ENCODE data around the gene CEP104.
"Not testable (repeated sequence)": the region's sequence is repeated elsewhere in the genome, so short reads cannot be mapped to it uniquely, and the experiment has no call there.

CEP104 gene

GRCh38 chr1:3804627-3804944 lies 52.4 kb downstream of the CEP104 start:
- H3K9me3 ChIP-seq (replicated peaks; ENCODE audit: low read length); H3K36me3 ChIP-seq (ENCODE audit: insufficient read depth, low read length); H3K9ac ChIP-seq (ENCODE audit: low read depth, low read length); H3K27me3 ChIP-seq (ENCODE audit: control insufficient read depth, insufficient read depth, low read length); H3K4me1 ChIP-seq (ENCODE audit: control insufficient read depth, insufficient read depth, low read length): not testable (repeated sequence)
- H3K4me2 ChIP-seq (ENCODE audit: low read length): peak overlapping the region; percentile 24
- H3K4me3 ChIP-seq (ENCODE audit: low read length): peak overlapping the region; percentile 51

GRCh38 chr1:3803905-3804626 lies 52.9 kb downstream of the CEP104 start:
- Histone ChIP-seq H3K36me3 (ENCODE audit: insufficient read depth, low read length) (no peaks in the 10 kb centered on the region), H3K9me3 (replicated peaks; ENCODE audit: low read length) (no peaks in the 10 kb centered on the region), H3K4me1 (ENCODE audit: control insufficient read depth, insufficient read depth, low read length) (no peaks in the 10 kb centered on the region), H3K4me3 (ENCODE audit: low read length) (peak overlapping the region; percentile 51), H3K27me3 (ENCODE audit: control insufficient read depth, insufficient read depth, low read length) (peaks cover 9% of the 10 kb centered on the region), H3K4me2 (ENCODE audit: low read length) (peak overlapping the region; percentile 24), H3K9ac (ENCODE audit: low read depth, low read length) (no peak overlapping the region)

- not testable (repeated sequence) for H3K4me3 ChIP-seq (ENCODE audit: low read length); H3K36me3 ChIP-seq (ENCODE audit: insufficient read depth, low read length); H3K27me3 ChIP-seq (ENCODE audit: control insufficient read depth, insufficient read depth, low read length); H3K4me2 ChIP-seq (ENCODE audit: low read length); H3K9me3 ChIP-seq (replicated peaks; ENCODE audit: low read length); H3K4me1 ChIP-seq (ENCODE audit: control insufficient read depth, insufficient read depth, low read length); H3K9ac ChIP-seq (ENCODE audit: low read depth, low read length)
Measured at GRCh38 chr1:3800795-3801194, 56.2 kb downstream of the CEP104 start.

GRCh38 chr1:3799976-3800685 lies 56.9 kb downstream of the CEP104 start:
- peaks cover 4% of the 10 kb centered on the region for H3K27me3 ChIP-seq (ENCODE audit: control insufficient read depth, insufficient read depth, low read length)
- no peaks in the 10 kb centered on the region for H3K36me3 ChIP-seq (ENCODE audit: insufficient read depth, low read length)
- H3K9me3 ChIP-seq (replicated peaks; ENCODE audit: low read length): no peaks in the 10 kb centered on the region
- no peak overlapping the region for H3K4me2 ChIP-seq (ENCODE audit: low read length)
- H3K4me3 ChIP-seq (ENCODE audit: low read length): no peak overlapping the region
- peaks cover 8% of the 10 kb centered on the region for H3K4me1 ChIP-seq (ENCODE audit: control insufficient read depth, insufficient read depth, low read length)
- no peak overlapping the region for H3K9ac ChIP-seq (ENCODE audit: low read depth, low read length)

- H3K36me3 ChIP-seq (ENCODE audit: insufficient read depth, low read length): peaks cover 3% of the 10 kb centered on the region
- peak within 1 kb of the TSS; percentile 80 for H3K4me3 ChIP-seq (ENCODE audit: low read length)
- no peaks in the 10 kb centered on the region for H3K9me3 ChIP-seq (replicated peaks; ENCODE audit: low read length)
- no peaks in the 10 kb centered on the region for H3K27me3 ChIP-seq (ENCODE audit: control insufficient read depth, insufficient read depth, low read length)
- H3K4me1 ChIP-seq (ENCODE audit: control insufficient read depth, insufficient read depth, low read length): peaks cover 16% of the 10 kb centered on the region
- H3K4me2 ChIP-seq (ENCODE audit: low read length): peak within 1 kb of the TSS; percentile 91
- peak within 1 kb of the TSS; percentile 90 for H3K9ac ChIP-seq (ENCODE audit: low read depth, low read length)
Measured at GRCh38 chr1:3796215-3797061, 60.6 kb downstream of the CEP104 start, which contains the start of gene LRRC47. Gene LRRC47, minus strand, starts transcription at chr1:3796498. Its CDS starts 22 bp downstream, at chr1:3796476.

GRCh38 chr1:3795453-3796214 lies 61.4 kb downstream of the CEP104 start:
- peak overlapping the region; percentile 90 for H3K9ac ChIP-seq (ENCODE audit: low read depth, low read length)
- peaks cover 3% of the 10 kb centered on the region for H3K36me3 ChIP-seq (ENCODE audit: insufficient read depth, low read length)
- H3K4me1 ChIP-seq (ENCODE audit: control insufficient read depth, insufficient read depth, low read length): peaks cover 16% of the 10 kb centered on the region
- no peaks in the 10 kb centered on the region for H3K9me3 ChIP-seq (replicated peaks; ENCODE audit: low read length)
- peak overlapping the region; percentile 80 for H3K4me3 ChIP-seq (ENCODE audit: low read length)
- H3K4me2 ChIP-seq (ENCODE audit: low read length): peak overlapping the region; percentile 91
- no peaks in the 10 kb centered on the region for H3K27me3 ChIP-seq (ENCODE audit: control insufficient read depth, insufficient read depth, low read length)

- no peak overlapping the region for H3K9ac ChIP-seq (ENCODE audit: low read depth, low read length)
- H3K36me3 ChIP-seq (ENCODE audit: insufficient read depth, low read length): peaks cover 13% of the 10 kb centered on the region
- H3K27me3 ChIP-seq (ENCODE audit: control insufficient read depth, insufficient read depth, low read length): no peaks in the 10 kb centered on the region
- peaks cover 13% of the 10 kb centered on the region for H3K4me1 ChIP-seq (ENCODE audit: control insufficient read depth, insufficient read depth, low read length)
- no peak overlapping the region for H3K4me2 ChIP-seq (ENCODE audit: low read length)
- no peaks in the 10 kb centered on the region for H3K9me3 ChIP-seq (replicated peaks; ENCODE audit: low read length)
- no peak overlapping the region for H3K4me3 ChIP-seq (ENCODE audit: low read length)
Measured at GRCh38 chr1:3790952-3791351, 66.1 kb downstream of the CEP104 start.

- H3K4me3 ChIP-seq (ENCODE audit: low read length): no peak overlapping the region
- peaks cover 15% of the 10 kb centered on the region for H3K36me3 ChIP-seq (ENCODE audit: insufficient read depth, low read length)
- peaks cover 13% of the 10 kb centered on the region for H3K4me1 ChIP-seq (ENCODE audit: control insufficient read depth, insufficient read depth, low read length)
- no peaks in the 10 kb centered on the region for H3K9me3 ChIP-seq (replicated peaks; ENCODE audit: low read length)
- no peak overlapping the region for H3K4me2 ChIP-seq (ENCODE audit: low read length)
- H3K27me3 ChIP-seq (ENCODE audit: control insufficient read depth, insufficient read depth, low read length): no peaks in the 10 kb centered on the region
- no peak overlapping the region for H3K9ac ChIP-seq (ENCODE audit: low read depth, low read length)
Measured at GRCh38 chr1:3790500-3790923, 66.5 kb downstream of the CEP104 start.

- no peak overlapping the region for H3K4me3 ChIP-seq (ENCODE audit: low read length)
- no peaks in the 10 kb centered on the region for H3K27me3 ChIP-seq (ENCODE audit: control insufficient read depth, insufficient read depth, low read length)
- H3K36me3 ChIP-seq (ENCODE audit: insufficient read depth, low read length): peaks cover 23% of the 10 kb centered on the region
- H3K9me3 ChIP-seq (replicated peaks; ENCODE audit: low read length): no peaks in the 10 kb centered on the region
- H3K4me2 ChIP-seq (ENCODE audit: low read length): no peak overlapping the region
- no peak overlapping the region for H3K9ac ChIP-seq (ENCODE audit: low read depth, low read length)
- peaks cover 6% of the 10 kb centered on the region for H3K4me1 ChIP-seq (ENCODE audit: control insufficient read depth, insufficient read depth, low read length)
Measured at GRCh38 chr1:3789421-3790300, 67.3 kb downstream of the CEP104 start.

- Histone ChIP-seq H3K4me2 (ENCODE audit: low read length) (no peak overlapping the region), H3K27me3 (ENCODE audit: control insufficient read depth, insufficient read depth, low read length) (no peaks in the 10 kb centered on the region), H3K4me1 (ENCODE audit: control insufficient read depth, insufficient read depth, low read length) (peaks cover 6% of the 10 kb centered on the region), H3K9me3 (replicated peaks; ENCODE audit: low read length) (no peaks in the 10 kb centered on the region), H3K36me3 (ENCODE audit: insufficient read depth, low read length) (peaks cover 29% of the 10 kb centered on the region), H3K4me3 (ENCODE audit: low read length) (no peak overlapping the region), H3K9ac (ENCODE audit: low read depth, low read length) (no peak overlapping the region)
Measured at GRCh38 chr1:3788756-3789420, 68.1 kb downstream of the CEP104 start.

Data from skeletal muscle satellite cell (primary cell).